ENCODE results near the gene ARHGAP30.
"Not testable (repeated sequence)": the region's sequence is repeated elsewhere in the genome, so short reads cannot be mapped to it uniquely, and the experiment has no call there.

Gene ARHGAP30

DNA sequence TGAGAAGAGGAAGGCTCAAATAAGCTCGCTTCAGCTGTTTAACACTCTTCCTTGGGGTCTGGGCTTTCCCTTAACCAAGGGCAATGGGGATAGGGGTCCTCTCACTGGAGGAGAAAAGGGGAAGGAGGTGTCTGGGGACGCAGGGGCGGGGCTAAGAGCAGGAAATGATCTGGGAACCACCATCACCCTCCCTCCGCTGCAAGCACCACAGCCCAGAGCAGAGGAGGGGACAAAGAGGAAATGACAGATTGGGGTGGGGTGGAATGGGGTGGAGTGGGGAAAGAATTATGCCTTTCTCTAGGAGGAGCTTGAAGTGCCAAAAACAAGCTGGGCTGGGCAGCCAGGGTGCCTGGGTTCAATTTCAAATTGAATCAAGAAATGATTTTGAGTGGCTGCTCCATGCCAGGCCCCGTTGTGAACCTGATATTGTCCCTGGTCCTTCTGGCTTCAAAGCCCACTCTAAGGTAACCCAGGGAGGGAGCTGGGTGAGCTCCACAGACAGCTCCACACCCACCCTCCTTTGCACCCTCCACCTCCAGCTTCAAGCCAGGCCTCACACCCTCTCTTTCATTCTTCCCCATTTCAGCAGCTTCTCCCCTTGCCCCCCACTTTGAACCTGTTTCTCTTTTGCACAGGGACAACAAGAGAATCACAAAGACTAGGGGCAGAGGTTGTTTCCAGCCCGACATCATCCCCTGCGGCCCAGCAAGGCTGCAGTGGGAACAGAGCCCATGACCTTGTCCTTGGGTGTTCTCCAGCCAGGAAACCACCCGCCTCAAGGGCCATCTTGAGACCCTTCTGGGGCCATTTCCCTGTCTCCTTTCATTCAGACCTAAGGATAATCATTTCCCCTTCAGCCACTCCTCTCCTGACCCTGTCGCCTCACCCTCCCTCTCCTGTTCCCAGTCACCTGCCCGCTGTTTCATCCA is 1.1 kb downstream of the ARHGAP30 start:
- peak; percentile 92 to 93 for DNase-seq

DNA sequence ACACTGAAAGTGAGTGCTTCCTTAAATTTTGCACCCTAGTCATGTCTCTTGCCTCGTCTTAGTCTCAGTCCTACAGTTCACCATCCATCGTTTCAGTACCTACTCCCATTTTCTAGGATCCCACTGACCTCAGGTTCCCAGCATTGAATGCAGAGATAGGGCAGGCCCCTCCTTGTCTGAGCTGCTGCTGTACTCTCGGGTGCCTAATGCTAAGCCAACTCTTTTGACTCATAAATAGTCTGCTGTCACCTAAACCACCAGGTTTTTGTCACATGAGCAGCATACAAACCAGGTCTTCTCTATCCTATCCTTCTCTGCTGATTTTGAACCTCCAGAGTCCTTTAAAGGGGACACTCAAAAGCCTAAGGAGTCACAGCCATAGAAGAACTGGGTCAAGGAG is 3.0 kb downstream of the ARHGAP30 start:
- DNase-seq = peak in 1 of 2 donors; percentile 23

DNA sequence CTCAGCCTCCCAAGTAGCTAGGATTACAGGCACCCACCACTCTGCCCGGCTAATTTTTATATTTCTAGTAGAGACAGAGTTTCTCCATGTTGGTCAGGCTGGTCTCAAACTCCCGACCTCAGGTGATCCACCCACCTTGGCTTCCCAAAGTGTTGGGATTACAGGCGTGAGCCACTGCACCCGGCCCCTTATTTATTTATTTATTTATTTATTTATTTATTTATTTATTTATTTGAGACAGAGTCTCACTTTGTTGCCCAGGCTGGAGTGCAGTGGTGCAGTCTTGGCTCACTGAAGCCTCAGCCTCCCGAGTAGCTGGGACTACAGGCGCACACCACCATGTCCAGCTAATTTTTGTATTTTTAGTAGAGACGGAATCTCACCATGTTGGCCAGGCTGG is 4.0 kb downstream of the ARHGAP30 start:
- DNase-seq = not testable (repeated sequence)

DNA sequence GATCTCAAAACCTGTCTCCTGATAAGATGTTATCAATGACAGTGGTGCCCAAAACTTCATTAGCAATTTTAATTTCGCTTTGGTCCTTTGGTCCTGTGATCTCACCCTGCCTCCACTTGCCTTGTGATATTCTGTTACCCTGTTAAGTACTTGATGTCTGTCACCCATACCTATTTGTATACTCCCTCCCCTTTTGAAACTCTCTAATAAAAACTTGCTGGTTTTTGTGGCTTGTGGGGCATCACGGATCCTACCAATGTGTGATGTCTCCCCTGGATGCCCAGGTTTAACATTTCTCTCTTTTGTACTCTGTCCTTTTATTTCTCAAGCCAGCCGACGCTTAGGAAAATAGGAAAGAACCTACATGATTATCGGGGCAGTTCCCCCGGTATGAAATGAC is 5.8 kb downstream of the ARHGAP30 start:
- DNase-seq = peak in 1 of 2 donors; percentile 32

DNA sequence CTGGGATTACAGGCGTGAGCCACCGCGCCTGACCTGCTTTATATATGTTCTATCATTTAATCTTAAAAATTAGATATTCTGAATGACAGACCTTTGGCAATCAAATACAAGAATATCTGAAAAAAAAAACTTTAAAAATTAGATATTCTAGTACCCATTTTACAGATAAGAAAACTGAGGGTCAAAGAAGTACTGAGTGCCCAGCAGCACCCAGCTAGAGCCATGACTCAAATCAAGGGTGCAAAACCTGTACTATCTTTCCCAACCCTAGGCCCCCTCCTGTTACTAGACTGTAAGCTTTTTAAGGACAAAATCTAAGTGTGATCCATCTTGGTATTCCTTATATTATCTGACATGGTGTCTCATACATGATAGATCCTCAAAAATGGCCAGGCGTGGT is 8.3 kb downstream of the ARHGAP30 start:
- no peak for DNase-seq

DNA sequence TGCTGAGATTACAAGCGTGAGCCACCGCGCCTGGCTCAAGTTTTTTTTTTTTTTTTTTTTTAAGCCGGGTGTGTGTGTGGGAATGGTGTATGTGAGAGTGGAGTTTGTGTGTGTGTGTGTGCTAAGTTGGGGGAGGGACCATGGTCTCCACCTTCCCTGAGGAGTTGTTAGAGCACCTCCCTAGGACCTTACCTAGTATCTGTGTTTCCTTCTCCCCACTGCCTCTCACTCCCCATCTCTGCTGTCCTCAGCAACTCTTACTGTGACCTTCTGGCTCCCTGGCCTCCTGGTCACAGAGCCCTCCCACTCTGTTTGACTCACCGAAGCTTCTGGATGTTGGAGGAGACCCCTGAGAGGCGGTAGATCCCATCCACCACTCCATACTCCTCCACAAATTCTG is 10.4 kb downstream of the ARHGAP30 start:
- no peak for DNase-seq

DNA sequence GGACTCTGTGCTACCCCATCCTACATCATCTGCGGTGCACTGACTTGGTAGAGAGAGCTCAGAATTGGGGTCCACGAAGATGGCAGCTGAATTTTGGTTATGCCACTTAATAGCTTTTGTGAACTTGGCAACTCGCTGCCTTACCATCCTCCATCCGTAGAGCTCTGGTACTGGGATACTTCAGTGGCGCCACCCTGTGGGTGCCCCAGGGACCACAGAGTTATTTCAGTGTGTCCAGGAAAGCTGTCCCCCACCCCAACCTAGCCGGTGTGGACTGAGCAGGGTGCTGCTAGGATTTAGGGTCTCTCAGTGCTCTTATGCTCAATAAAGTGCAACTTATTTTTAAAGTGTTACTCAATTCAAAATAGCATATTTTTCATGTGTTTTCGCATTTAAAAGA is 14.9 kb downstream of the ARHGAP30 start:
- DNase-seq = no peak

DNA sequence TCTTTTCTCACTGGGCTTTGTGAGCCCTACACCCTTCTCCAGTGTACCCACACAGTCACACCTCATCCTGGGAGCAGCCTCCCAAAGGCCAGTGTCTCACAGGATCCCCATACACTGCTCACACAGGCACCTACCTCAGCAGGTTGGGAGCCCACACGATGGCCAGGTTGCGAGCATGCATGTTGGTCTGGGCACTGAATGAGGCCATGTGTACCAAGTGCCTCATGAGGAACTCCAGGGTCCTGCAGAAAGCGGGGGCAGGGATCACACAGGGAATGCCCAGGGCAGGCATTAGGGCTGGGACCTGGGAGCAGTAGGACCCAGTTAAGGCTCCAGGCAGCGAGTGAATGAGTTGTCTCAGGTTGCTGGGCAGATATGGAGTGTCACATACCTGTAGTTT is 15.5 kb downstream of the ARHGAP30 start:
- no peak for DNase-seq

DNA sequence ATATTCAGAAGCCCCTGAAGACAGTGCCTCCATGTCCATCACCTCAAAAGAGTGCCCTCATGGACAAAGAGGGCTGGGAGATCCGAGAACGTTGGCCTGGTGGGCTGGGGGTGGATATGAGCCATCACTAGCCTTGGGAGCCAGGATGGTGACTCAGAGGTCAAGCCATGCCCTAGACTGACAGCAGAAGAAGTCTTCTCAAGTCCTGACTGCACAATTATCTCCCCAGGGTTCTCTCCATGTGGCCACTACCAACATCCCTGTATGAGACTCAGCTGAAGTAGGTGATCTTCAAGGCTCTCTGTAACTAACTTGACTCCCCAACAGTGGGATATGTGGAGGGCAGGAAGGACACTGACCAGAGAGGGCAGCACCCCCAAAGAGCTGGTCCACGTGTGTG is 16.8 kb downstream of the ARHGAP30 start:
- DNase-seq = no peak

DNA sequence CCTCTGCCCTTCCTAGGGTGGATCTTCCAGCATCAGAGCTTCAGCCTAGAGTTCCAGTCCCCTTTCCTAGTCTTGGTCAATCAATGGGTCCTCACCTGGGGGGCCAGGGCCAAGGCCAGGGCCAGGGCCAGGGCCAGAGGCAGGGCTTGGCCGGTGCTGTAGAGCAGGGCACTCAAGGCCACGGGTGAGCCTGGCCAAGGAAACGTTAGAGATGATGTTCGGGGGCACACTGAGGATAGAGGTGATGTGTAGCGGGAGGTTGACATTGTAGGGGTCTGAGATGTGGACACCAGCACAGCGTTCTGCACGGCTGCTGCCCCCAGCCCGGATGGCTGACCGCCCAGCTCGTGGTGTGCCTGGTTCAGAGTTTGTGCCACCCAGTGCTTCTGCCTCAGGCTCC is 18.5 kb downstream of the ARHGAP30 start:
- no peak for DNase-seq

DNA sequence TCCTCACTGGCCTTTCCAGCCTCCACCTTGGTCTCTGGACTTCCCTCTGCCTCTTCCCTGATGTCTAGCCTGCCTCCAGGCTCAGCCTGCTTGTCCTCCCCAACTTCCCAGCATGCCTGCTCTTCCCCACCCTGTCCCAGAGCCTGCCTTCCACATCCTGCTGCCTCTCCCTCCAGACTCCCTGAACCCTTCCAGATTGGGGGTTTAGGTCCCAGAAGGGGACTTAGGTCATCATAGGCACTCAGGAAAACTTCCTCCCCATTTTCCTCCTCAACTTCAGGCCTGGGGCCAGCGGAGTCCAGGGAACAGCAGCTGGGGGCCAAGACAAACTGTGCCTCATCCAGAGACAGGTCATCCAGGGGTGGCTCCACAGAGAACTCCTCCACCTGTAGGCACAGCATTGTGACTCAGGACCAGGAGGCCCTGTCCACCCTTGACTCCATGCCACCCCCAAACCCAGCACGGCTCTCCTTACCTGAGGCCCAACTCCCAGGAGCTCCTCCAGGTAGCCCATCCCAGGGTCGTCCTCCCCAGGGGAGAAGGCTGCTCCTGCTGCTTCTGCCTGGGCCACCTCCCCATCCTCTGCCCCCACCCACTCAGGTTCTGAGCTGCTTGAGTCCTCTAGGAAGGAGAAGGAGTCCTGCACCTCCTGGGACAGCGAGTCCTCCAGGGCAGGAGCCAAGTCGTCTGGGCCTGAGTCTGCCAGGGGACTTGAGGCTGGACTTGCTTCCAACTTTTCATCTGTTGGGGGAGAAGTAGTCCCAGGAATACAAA is 20.6 kb downstream of the ARHGAP30 start:
- no peak for DNase-seq

DNA sequence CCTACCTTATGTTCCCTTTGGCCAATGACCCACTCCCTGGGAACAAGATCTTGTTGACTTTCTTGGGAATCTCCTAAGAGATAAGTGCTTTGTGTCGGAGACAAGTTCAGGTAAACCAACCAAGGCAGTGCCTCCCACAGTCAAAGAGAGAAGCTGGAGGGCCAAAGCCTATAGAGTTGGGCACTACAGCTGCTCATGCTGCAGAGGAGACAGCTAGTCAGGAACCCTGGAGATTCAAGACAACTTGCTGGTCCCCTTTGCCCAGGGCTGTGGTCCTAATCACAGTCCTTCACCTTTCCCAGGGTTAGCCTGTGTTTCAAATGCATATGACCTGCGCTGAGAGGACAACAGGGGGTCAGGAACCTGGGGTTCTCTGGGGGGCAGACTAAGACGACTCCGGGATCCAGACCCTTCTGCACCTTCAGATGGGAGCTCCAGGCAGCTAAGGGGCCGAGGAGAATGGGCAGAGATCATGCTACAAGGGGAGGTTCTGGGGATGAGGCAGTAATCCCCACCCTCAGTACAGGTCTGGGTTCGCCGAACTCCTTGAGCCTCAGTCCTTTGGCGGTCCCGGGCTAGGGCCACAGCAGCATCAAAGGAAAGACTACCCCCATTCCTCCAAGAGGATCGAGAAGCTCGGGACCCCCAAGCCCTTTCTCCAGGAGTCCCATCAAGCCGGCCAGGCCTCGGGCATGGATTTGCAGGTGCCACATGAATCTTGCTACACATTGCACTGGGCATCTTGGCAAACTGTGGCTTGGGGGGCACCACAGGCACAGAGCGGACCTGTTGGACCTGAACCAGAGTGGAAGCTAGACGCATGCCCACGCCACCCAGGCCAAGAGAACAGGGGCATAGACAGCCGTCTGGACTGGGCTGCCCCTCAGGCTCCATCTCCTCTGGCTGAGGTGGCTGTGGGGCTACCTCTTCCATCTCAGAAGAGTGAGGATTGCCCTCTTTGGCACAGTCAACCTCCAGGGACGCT is 22.0 kb downstream of the ARHGAP30 start:
- DNase-seq = no peak

DNA sequence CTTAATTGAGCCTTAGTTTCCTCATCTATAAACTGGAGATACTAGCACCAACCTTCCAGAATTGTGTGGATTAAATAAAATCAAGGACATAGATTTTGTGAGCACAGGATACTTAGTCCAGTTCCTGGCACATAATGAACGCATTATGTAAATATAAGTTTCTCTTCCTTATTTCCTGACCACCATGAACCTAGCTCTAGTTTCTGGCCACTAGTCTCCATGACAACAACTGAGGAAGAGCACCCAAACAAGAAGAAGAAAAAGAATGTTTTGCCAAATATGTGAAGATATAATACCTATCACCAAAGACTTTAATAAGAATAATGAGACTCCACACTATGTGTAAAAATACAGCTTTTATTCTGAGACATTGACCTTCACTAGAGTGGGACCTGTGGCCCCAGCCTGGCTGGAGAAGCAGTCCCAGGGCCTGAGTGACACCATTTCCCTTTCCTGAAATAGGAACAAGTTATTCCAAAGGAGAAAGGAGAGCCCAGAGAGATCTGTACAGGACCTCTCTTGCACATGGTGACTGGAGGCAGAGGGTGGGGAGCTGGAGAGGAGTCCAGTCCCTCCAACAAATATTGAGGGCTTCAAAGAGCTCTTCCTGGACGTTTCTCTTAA is 23.0 kb downstream of the ARHGAP30 start:
- peak; percentile 47 to 48 for DNase-seq

DNA sequence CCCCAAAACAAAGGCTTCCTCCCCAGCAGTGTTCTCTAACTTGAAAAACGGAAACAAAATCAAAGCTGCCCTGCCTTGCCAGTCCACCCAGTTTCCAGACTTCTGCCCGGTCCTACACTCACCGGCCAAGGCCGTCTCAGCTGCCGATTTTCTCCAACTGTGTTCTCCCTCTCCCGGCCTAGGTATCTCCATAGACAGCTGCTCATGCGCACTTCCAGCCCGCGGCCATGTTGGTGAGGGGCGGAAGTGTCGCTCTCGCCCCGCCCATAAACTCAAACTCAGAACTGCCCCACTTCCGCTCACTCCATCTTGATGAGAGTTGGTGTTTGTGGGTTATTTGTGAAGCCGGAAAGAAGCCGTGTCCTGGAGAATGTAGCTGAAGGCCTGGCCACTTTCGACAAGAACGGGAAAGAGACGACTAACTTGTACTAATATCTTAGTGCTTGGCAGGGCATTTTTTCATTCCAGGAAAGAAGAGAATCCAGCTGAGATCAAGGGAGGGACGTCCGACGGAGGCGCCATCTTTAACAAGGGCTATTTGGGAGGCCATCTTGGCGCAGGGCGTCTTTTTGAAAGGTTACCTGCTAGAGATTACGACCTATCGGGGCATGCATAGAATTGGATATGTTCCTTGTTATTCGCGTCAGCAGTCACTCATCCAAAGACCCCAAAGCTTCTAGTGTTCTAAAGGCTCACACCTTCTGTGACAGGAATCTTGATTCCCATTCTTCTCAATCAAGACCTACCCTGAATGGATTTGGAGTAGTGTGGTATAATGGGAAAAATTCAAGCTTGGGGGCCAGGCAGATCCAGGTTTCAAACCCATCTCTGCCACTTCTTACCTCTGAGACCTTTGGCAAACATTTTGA is 23.7 kb downstream of the ARHGAP30 start, which contains the start of gene USF1:
Gene USF1 (minus strand): TSS at position 242 of the 869 bp plus-strand sequence. CDS start 2,702 bp downstream, outside the sequence.
- DNase-seq = peak; percentile 94 to 96

DNA sequence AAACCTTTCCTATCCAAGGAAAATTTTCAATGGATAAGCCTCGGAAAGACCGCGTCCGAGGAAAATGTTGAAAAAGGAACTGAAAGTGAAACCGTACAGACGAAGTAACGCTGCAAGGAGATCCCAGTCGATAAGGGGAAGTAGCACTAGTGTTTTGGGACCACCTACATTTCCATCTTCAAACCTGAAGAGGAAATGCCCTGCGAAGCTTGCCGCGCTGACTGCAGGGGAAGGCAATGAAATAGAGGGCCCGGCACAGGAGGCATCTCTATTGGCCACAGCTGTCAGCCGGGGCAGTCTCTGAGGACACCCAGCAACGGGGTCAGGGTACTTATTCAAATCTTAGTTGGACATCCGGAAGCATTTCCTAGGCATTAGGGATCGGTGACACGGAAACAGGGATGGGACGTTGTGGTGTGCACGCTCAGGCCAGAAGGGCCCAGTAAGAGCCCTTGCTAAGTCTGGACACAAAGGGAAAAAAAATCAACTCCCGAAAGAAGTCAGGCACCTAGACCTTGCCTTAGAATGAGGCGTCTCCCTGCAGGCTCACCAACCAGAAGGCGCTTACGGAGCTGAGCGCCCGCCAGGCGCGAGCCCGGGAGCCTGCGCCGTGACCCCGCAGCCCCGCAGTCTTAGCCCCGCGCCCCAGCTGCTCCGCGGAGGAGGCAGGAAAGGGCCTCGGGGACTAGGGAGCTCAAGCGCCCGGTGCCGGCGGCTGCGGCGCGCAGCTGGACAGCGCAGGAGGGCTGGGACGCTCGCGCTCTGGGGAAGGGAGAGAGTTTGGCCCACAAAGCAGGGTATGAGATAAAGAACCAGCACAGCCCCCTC is 24.6 kb downstream of the ARHGAP30 start:
- peak; percentile 79 to 83 for DNase-seq

DNA sequence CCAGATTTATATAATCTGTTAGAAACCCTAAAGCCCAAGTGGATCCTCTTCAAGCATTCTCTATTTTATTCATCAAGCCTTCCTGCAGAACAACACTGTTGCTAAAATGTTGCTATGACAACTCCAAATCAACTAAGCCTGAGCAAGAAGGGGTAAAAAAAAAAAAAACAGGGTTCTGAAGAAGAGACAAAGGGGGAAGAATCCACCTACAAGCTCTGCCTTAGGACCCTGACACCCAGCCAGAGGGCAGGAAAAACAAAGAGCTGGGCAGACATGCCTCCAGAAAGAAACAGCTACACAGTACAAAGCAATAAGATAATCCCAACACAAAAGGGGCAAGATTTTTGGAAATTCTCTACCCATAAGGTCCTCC is 25.2 kb downstream of the ARHGAP30 start:
- DNase-seq = peak in 1 of 2 donors; percentile 65

DNA sequence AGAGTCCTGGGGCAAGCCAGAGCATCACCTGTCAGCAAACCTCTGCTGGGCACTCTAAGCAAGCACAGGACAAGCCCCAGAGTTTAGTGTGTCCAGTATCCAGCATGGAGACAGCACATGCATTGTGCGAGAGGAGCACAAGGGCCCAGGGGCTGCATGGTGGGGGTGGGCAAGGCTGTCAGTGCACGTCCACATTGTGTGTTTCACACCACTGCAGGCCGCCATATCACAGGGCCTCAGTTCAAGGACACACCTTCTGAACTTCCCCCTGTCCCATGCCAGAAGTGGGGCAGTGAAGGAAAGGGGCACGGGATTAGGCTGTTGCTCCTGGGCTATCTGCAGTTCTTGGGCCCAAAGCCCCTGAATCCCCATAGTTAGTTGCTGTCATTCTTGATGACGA is 30.1 kb downstream of the ARHGAP30 start:
- no peak for DNase-seq

DNA sequence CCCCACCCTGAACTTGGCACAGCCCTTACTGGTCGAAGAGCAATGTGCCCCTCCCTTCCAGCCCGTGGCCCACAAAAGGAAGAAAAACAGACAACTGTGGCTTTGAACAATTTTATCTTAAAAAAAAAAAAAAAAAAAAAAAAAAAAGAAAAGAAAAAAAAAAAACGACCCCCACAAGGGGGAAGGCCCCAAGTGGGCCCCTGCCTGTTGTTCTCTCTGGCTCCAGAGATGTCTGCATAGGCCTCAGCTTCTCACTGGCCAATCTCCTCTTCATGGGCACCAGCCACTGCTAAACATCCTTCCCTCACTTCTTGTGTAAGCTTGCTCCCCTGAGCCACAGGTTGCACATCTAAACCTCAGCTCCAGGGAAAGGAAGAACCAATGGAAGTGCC is 30.5 kb downstream of the ARHGAP30 start:
- DNase-seq = no peak

DNA sequence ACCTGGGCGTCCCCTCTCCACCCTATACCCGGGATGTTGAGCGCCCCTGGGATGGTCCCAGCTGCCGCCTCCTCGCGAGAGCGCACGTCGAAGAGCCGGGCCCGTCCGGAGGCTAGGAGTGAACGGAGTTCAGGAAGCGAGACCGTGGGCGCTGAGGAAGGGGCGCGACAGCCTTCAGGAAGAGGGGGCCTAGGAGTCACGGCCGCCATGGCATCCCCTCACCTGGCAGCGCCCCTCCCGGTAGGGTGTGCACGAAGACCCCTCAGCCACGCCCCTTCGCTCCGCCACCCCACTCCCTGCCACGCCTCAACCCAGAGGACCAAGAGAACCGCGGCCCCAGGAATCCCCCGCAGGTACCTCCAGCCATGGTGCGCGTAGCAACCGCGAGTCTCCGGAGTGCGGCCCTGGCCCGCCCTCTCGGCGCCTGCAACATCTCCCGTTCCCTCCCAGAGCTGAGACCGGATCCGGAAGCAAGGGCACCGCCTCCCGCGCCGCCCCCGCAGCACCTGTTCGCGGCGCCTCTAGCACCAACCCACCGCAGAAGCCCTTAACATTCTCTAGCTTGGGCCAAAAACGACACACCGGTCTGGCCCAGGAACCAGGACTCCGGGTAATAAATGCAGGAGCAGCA is 31.1 kb downstream of the ARHGAP30 start, which contains the start of gene TSTD1:
Gene TSTD1 (minus strand): TSS at position 442 of the 631 bp plus-strand sequence. CDS start 75 bp downstream, at position 367.
- DNase-seq = peak; percentile 85 to 91
